HUES48 (cell line): Measurements from ENCODE around the gene RBP2.

Experiments used
- H3K27ac ChIP-seq: one replicate; pipeline ENCODE4 v1.7.0; 2013; ENCODE audit warnings: low read depth, low read length, inconsistent platforms
- H3K27me3 ChIP-seq: 2 replicates; pipeline ENCODE4 v1.6.1; 2013; ENCODE audit warnings: mild to moderate bottlenecking, low read length; ENCODE audit not compliant: control insufficient read depth, insufficient read depth
- H3K36me3 ChIP-seq: 2 replicates; pipeline ENCODE4 v1.6.1; 2013; ENCODE audit warnings: low read length; ENCODE audit not compliant: control insufficient read depth, insufficient read depth
- H3K4me1 ChIP-seq: 2 replicates; pipeline ENCODE4 v1.6.1; 2013; ENCODE audit warnings: mild to moderate bottlenecking, low read length; ENCODE audit not compliant: control insufficient read depth, insufficient read depth
- H3K4me3 ChIP-seq: 2 replicates; pipeline ENCODE4 v1.5.1; 2013; ENCODE audit warnings: mild to moderate bottlenecking, low read depth, low read length
- H3K9ac ChIP-seq: 2 replicates; pipeline ENCODE4 v1.6.1; 2013; ENCODE audit warnings: mild to moderate bottlenecking, low read depth, low read length, moderate library complexity
- H3K9me3 ChIP-seq: 2 replicates; pipeline ENCODE4 v1.6.1; 2013; ENCODE audit warnings: low read length; ENCODE audit not compliant: control insufficient read depth, insufficient read depth

Gene RBP2

GRCh38 chr3:139476348-139476747, at the start of gene RBP2:
RBP2 (minus strand) TSS chr3:139476516; CDS start chr3:139476459, 57 bp downstream.
- Histone ChIP-seq H3K4me3 (no peak within 1 kb of the TSS), H3K9ac (no peak within 1 kb of the TSS), H3K4me1 (0 out of 2 replicates have a peak, but pooled peaks cover 5% of the 10 kb centered on the region), H3K9me3 (no peaks in the 10 kb centered on the region), H3K27ac (no peak within 1 kb of the TSS), H3K27me3 (no peaks in the 10 kb centered on the region), H3K36me3 (no peaks in the 10 kb centered on the region)

DNA sequence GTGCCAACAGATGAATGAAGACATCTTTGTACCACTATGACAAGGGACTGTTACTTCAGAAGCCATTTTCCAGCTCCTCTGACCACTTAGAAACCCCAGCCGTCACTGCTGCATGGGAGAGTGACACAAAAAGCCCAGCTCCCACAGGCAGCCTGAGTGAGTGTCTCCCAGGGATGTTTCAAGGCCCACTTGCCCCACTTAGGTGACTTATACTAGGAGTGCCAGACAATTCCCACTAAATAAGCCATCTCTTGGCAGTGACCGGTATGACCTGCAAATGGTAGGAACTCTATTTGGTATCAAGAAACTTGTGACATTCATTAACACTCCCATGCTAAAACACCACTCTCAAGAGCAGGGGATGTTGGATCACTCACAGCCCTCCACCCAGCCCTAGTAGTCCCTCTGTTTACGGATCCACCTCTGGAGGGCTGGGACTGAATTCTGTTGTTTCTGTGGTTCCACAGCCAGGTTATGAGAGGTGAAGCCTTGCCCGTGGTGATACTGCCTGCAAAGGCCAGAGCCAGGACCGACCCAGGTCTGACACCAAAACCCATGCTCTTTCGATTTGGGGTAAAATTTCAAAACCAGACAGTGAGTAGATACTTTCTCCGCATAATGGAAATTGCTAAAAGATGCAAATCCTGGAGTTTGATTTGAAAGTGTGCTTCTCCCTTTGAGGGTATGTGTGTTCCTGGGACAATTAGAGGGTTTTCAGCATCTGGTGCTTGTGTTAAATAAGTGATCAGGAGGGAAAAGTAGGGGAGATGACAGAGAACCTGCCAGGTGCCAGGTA, 48.7 kb upstream of the RBP2 start:
- no peaks in the 10 kb centered on the region for H3K36me3 ChIP-seq
- H3K9ac ChIP-seq, result no peak overlapping the region
- no peaks in the 10 kb centered on the region for H3K9me3 ChIP-seq
- H3K27me3 ChIP-seq, result peaks cover 27% of the 10 kb centered on the region
- no peak overlapping the region for H3K4me3 ChIP-seq
- peaks cover 21% of the 10 kb centered on the region for H3K4me1 ChIP-seq
- no peak overlapping the region for H3K27ac ChIP-seq

GRCh38 chr3:139523718-139524117, 47.4 kb upstream of the RBP2 start:
- Histone ChIP-seq H3K27me3 (peaks cover 27% of the 10 kb centered on the region), H3K4me1 (peaks cover 21% of the 10 kb centered on the region), H3K9me3 (no peaks in the 10 kb centered on the region), H3K4me3 (no peak overlapping the region), H3K9ac (no peak overlapping the region), H3K27ac (peak overlapping the region; percentile 36), H3K36me3 (no peaks in the 10 kb centered on the region)

DNA sequence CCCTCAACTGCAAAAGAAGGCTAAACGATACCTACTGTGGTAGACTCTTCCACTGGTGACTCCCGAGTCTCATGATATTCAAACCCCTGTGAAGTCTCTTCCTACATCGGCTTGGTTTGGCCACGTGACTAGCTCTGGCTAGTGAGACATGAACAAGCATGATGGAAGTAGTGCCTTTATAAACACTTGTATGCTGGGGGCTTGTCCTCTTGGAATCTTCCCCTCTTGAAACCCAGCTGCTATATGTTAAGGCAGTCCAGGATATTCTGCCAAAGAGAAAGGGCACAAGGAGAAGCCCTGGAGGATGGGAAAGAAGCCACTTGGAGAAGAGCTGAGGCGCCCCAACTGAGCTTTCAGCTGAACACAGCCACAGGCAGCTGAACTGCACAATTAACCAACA, 46.9 kb upstream of the RBP2 start:
- Histone ChIP-seq H3K27ac (no peak overlapping the region), H3K4me3 (no peak overlapping the region), H3K27me3 (peaks cover 27% of the 10 kb centered on the region), H3K9ac (no peak overlapping the region), H3K9me3 (no peaks in the 10 kb centered on the region), H3K4me1 (peaks cover 21% of the 10 kb centered on the region), H3K36me3 (no peaks in the 10 kb centered on the region)

- H3K9ac ChIP-seq, result no peak overlapping the region
- H3K36me3 ChIP-seq, result no peaks in the 10 kb centered on the region
These were observed 46.1 kb upstream of the RBP2 start for GRCh38 chr3:139522421-139522820.

GRCh38 chr3:139521816-139522215, 45.5 kb upstream of the RBP2 start:
- peaks cover 27% of the 10 kb centered on the region for H3K27me3 ChIP-seq
- peaks cover 21% of the 10 kb centered on the region for H3K4me1 ChIP-seq
- H3K9me3 ChIP-seq, result no peaks in the 10 kb centered on the region
- H3K27ac ChIP-seq, result no peak overlapping the region
- no peaks in the 10 kb centered on the region for H3K36me3 ChIP-seq
- no peak overlapping the region for H3K9ac ChIP-seq
- no peak overlapping the region for H3K4me3 ChIP-seq

More at GRCh38 chr3:139522421-139522820, 46.1 kb upstream of the RBP2 start:
- Histone ChIP-seq H3K4me3 (no peak overlapping the region), H3K4me1 (peaks cover 21% of the 10 kb centered on the region), H3K27ac (no peak overlapping the region), H3K27me3 (peaks cover 27% of the 10 kb centered on the region), H3K9me3 (no peaks in the 10 kb centered on the region)

- H3K4me3 ChIP-seq, result no peak overlapping the region
- no peak overlapping the region for H3K27ac ChIP-seq
- H3K36me3 ChIP-seq, result no peaks in the 10 kb centered on the region
- peaks cover 21% of the 10 kb centered on the region for H3K4me1 ChIP-seq
- H3K9ac ChIP-seq, result no peak overlapping the region
- no peaks in the 10 kb centered on the region for H3K9me3 ChIP-seq
- H3K27me3 ChIP-seq, result peaks cover 27% of the 10 kb centered on the region
These were observed 44.8 kb upstream of the RBP2 start for GRCh38 chr3:139521144-139521543.

DNA sequence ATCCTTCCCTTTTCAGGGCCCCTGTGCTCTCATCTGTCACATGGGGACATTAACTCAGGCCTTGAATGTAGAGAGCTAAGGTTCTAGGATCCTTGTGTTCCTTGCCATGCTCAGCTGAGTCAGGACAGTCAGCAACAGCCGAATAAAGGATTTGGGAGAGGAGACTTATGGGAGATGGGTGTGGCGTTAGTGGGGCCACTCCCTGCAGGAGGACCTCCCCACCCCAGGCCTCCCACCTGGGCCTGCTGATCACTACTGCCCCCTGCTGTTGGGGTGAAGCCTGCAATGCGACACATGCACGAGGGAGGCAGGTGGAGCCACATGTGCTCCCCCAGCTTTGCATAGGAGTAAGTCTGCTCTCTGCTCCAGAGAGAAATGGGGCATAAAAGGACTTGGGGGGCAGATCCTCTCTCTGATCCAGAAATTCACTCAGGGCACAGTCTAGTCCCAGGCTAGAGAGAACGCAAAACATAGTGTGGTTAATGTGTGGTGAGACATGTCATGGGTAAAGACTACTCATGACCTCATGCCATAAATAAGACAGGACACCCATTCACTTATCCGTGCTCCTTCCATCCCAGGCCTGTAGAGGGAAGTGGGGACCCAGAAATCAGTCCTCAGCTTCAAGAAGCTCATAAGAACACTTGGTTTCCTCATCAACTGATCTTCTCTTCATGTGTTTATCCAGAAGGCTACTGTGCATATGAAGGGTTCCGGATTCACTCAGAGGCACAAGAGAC, 43.9 kb upstream of the RBP2 start:
- Histone ChIP-seq H3K9ac (no peak overlapping the region), H3K27ac (no peak overlapping the region), H3K4me3 (no peak overlapping the region), H3K36me3 (no peaks in the 10 kb centered on the region), H3K27me3 (peaks cover 23% of the 10 kb centered on the region), H3K4me1 (peaks cover 21% of the 10 kb centered on the region), H3K9me3 (no peaks in the 10 kb centered on the region)

DNA sequence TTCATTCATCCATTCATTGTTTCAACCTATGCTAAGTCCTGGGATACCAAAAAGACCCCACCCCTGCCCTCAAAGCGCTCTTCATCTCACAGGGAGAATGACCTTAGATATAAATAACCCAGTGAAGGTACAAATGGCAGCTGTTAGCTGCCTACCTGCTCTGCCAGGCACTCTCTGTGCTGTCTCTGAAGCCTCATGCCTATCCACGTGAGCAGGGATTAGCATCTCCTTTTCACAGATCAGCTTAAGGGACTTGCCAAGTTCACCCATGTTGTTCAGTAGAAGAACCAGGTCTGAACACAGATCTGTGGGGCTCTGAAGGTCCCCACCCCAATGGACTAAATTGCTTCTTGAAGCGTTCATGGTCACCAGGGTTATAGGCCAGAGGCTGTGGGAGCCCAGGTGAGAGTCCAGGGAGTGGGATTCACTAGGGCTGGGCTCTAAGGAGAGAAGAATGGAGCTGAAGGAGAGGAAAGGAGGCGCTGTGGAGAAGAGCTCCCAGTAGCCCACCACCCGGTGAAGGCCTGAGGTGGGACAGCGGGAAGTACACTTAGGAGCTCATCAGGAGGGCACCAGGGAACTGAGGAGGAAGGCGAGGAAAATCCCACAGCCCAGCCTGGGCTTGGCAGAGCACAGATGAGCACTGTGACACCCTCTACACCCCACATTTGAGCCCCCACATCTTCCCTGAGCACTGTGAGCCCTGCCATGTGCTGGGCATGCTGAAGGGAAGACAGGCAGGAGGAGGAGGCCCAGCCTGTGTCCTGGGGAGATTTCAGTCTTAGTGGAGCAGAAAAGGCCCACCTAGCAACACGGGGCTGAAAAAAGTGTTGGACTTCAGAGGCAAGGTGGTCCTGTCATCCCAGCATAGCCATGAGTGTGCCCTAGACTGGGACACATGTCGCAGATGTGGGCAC, 42.9 kb upstream of the RBP2 start:
- Histone ChIP-seq H3K4me1 (peaks cover 12% of the 10 kb centered on the region), H3K9me3 (no peaks in the 10 kb centered on the region), H3K27me3 (peaks cover 13% of the 10 kb centered on the region; the same call in 1 of the 2 replicates), H3K4me3 (no peak overlapping the region), H3K27ac (no peak overlapping the region), H3K36me3 (no peaks in the 10 kb centered on the region), H3K9ac (no peak overlapping the region)

GRCh38 chr3:139518306-139518705, 42.0 kb upstream of the RBP2 start:
- Histone ChIP-seq H3K27ac (no peak overlapping the region), H3K27me3 (peaks cover 5% of the 10 kb centered on the region; the same call in 1 of the 2 replicates), H3K9me3 (no peaks in the 10 kb centered on the region), H3K36me3 (no peaks in the 10 kb centered on the region), H3K9ac (no peak overlapping the region), H3K4me1 (peaks cover 3% of the 10 kb centered on the region; the same call in 1 of the 2 replicates), H3K4me3 (no peak overlapping the region)
